Liver (tissue), 9 donors: ENCODE measurements around the gene EVI5. TPM values are rescaled to one million over a fixed set of nuclear protein-coding genes. Genes with fewer than 3 reads are reported as not detected.

Experiments used
- DNase-seq: peaks from one replicate; pipeline ENCODE4 v3.0.0-alpha.2; 2017; ENCODE audit warnings: low spot score
- H3K27ac ChIP-seq, 2 donors: one replicate each; pipeline ENCODE4 v1.7.0; 2013; ENCODE audit warnings: inconsistent platforms in 2 of 2, low read length in 2 of 2, control low read depth in 1 of 2, low read depth in 1 of 2, mild to moderate bottlenecking in 1 of 2
- H3K27me3 ChIP-seq, 4 donors: one replicate each; pipeline versions ENCODE4 v1.6.1 to v1.7.0; 2013; ENCODE audit warnings: low read length in 3 of 4, inconsistent platforms in 1 of 4, mild to moderate bottlenecking in 1 of 4, moderate library complexity in 1 of 4; ENCODE audit not compliant: control insufficient read depth in 4 of 4, insufficient read depth in 4 of 4
- H3K36me3 ChIP-seq, 4 donors: one replicate each; pipeline versions ENCODE4 v1.6.1 to v1.7.0; 2013; ENCODE audit warnings: low read length in 3 of 4, mild to moderate bottlenecking in 3 of 4, low read depth in 1 of 4, moderate library complexity in 1 of 4; ENCODE audit not compliant: control insufficient read depth in 4 of 4, insufficient read depth in 3 of 4
- H3K4me1 ChIP-seq, 4 donors: one replicate each; pipeline versions ENCODE4 v1.6.1 to v1.7.0; 2013; ENCODE audit warnings: low read length in 3 of 4, mild to moderate bottlenecking in 3 of 4, moderate library complexity in 1 of 4; ENCODE audit not compliant: control insufficient read depth in 4 of 4, insufficient read depth in 4 of 4
- H3K4me3 ChIP-seq, 3 donors: one replicate each; pipeline versions ENCODE4 v1.6.1 to v1.7.0; 2013; ENCODE audit warnings: low read length in 3 of 3, control low read depth in 1 of 3, low read depth in 1 of 3, mild to moderate bottlenecking in 1 of 3
- H3K9ac ChIP-seq, 2 donors: one replicate each; pipeline ENCODE4 v1.7.0; 2013; ENCODE audit warnings: low read length in 2 of 2, mild to moderate bottlenecking in 2 of 2, moderate library complexity in 2 of 2, control low read depth in 1 of 2, low read depth in 1 of 2
- H3K9me3 ChIP-seq, 4 donors: one replicate each; pipeline versions ENCODE4 v1.6.1 to v1.7.0; 2013; ENCODE audit warnings: low read length in 3 of 4; ENCODE audit not compliant: control insufficient read depth in 4 of 4
- EGR1 ChIP-seq, 2 donors: IDR thresholded peaks; 2 replicates each; pipeline ENCODE4 v1.6.1; 2016 to 2018; ENCODE audit warnings: antibody characterized with exemption in 2 of 2, low read depth in 2 of 2
- FOXA1 ChIP-seq: IDR thresholded peaks from 2 replicates; pipeline ENCODE4 v1.6.1; 2016; ENCODE audit warnings: antibody characterized with exemption
- FOXA2 ChIP-seq: IDR thresholded peaks from 2 replicates; pipeline ENCODE4 v1.6.1; 2016; ENCODE audit warnings: antibody characterized with exemption
- GABPA ChIP-seq, 2 donors: IDR thresholded peaks in 1 of 2; conservative IDR thresholded peaks in 1 of 2; 2 replicates each; pipeline ENCODE4 v1.6.1; 2016; ENCODE audit warnings: antibody characterized with exemption in 2 of 2, mild to moderate bottlenecking in 1 of 2, moderate library complexity in 1 of 2
- HNF4A ChIP-seq, 2 donors: conservative IDR thresholded peaks; 2 replicates each; pipeline ENCODE4 v1.6.1; 2016; ENCODE audit warnings: antibody characterized with exemption in 2 of 2, mild to moderate bottlenecking in 2 of 2
- HNF4G ChIP-seq: IDR thresholded peaks from 2 replicates; pipeline ENCODE4 v1.6.1; 2016; ENCODE audit warnings: antibody characterized with exemption
- JUND ChIP-seq, 2 donors: IDR thresholded peaks; 2 replicates each; pipeline ENCODE4 v1.6.1; 2016; ENCODE audit warnings: antibody characterized with exemption in 2 of 2
- RXRA ChIP-seq, 2 donors: IDR thresholded peaks; 2 replicates each; pipeline ENCODE4 v1.6.1; 2017 to 2018; ENCODE audit warnings: antibody characterized with exemption in 2 of 2, mild to moderate bottlenecking in 1 of 2
- SP1 ChIP-seq: IDR thresholded peaks from 2 replicates; pipeline ENCODE4 v1.6.1; 2018; ENCODE audit warnings: antibody characterized with exemption, mild to moderate bottlenecking
- TAF1 ChIP-seq: conservative IDR thresholded peaks from 2 replicates; pipeline ENCODE4 v1.6.1; 2016; ENCODE audit warnings: antibody characterized with exemption, mild to moderate bottlenecking
- YY1 ChIP-seq: IDR thresholded peaks from 2 replicates; pipeline ENCODE4 v1.6.1; 2016; ENCODE audit warnings: antibody characterized with exemption, mild to moderate bottlenecking
- WGBS: extraction: QIAGEN DNeasy Blood & Tissue Kit; methylation state at CpG from one replicate; pipeline ENCODE4 v1.1.7; 2013; 5-methylcytosine and 5-hydroxymethylcytosine counted together
- polyA plus RNA-seq, 2 donors: library from polyadenylated mRNA; stranded (reverse) in 1 of 2; unstranded in 1 of 2; fragments of 200-250 nt in 1 of 2; fragments of >200 nt in 1 of 2; fragmentation: Nextera tagmentation in 1 of 2; extraction: Ambion mirVana in 1 of 2; gene quantifications; one replicate each; pipeline versions ENCODE4 v1.2.1 to v1.2.3, GENCODE V29; 2013 to 2015
- total RNA-seq, 2 donors: library from RNA; depleted of rRNA; stranded (reverse); fragments of >200 nt; gene quantifications; one replicate each; pipeline ENCODE4 v1.2.3, GENCODE V29; 2014
- TF ChIP-seq, protein P1 (sequence below): fragments of 150-350 bp; IDR thresholded peaks from 2 replicates; pipeline ENCODE4 v1.5.1; 2017; ENCODE audit warnings: improper control_type of control experiment, low read depth, low read length; ENCODE audit not compliant: missing input control
- TF ChIP-seq, protein P2 (sequence below): IDR thresholded peaks from 2 replicates; pipeline ENCODE4 v1.6.1; 2016; ENCODE audit warnings: antibody characterized with exemption
- TF ChIP-seq, protein P3 (sequence below): IDR thresholded peaks from 2 replicates; pipeline ENCODE4 v1.6.1; 2016; ENCODE audit warnings: antibody characterized with exemption
- TF ChIP-seq, protein P4 (sequence below): IDR thresholded peaks from 2 replicates; pipeline ENCODE4 v1.6.1; 2016; ENCODE audit warnings: antibody characterized with exemption
- donor health status: healthy.
- donor health status: healthy.
- donor health status: healthy.
- donor health status: healthy.
- donor health status: healthy.

Gene EVI5
- total and polyA plus RNA-seq, 4 donors, result 4.0 to 35.9 (median 19.1) TPM

DNA sequence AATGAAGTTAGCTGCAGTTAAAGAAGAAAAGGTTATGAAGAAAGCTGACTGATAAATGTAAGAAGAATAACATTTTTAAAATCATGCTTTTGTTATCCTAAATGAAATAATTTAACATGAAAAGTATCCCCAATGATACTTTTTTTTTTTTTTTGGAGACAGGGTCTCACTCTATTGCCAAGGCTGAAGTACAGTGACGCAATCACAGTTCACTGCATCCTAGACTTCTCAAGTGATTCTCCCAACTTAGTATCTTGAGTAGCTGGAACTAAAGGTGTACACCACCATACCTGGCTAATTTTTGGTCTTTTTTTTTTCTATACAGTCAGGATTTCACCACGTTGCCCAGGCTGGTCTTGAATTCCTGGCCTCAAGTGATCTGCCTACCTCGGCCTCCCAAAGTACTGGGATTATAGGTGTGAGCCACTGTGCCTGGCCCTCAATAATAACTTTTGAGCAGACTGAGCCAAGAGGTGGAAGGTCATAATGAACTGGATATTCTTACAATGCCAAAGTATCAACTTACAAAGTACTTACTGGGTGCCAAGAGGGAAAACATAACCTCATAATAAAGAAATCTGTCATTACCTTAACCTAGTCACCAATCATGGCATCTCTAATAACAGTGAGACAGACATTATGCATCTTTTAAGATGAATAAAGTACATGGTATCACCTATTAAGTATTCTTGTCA lies 94.5 kb downstream of the EVI5 start:
- 97% methylated on average over 3 of the region's 3 CpGs for WGBS
- Histone ChIP-seq H3K9ac (no peak overlapping the region), H3K27ac (no peak overlapping the region), H3K9me3 (no peaks in the 10 kb centered on the region), H3K27me3 (no peaks in the 10 kb centered on the region), H3K4me3 (no peak overlapping the region), H3K4me1 (peaks cover 0 to 2% (median 0%) of the 10 kb centered on the region in 4 donors), H3K36me3 (peaks cover 5 to 63% (median 40%) of the 10 kb centered on the region in 4 donors)
- TF ChIP-seq FOXA2 (no peak), JUND (IDR thresholded peaks at IDR 0.05) (no peak), FOXA1 (no peak), EGR1 (IDR thresholded peaks at IDR 0.05; ENCODE audit: low read depth in 2 of 2) (no peak), GABPA (IDR thresholded peaks at IDR 0.05 in 1 of 2, conservative IDR thresholded peaks at IDR 0.05 in 1 of 2) (no peak), HNF4A (conservative IDR thresholded peaks at IDR 0.05) (no peak), TAF1 (no peak), SP1 (no peak)
- TF ChIP-seq, protein P1, sequence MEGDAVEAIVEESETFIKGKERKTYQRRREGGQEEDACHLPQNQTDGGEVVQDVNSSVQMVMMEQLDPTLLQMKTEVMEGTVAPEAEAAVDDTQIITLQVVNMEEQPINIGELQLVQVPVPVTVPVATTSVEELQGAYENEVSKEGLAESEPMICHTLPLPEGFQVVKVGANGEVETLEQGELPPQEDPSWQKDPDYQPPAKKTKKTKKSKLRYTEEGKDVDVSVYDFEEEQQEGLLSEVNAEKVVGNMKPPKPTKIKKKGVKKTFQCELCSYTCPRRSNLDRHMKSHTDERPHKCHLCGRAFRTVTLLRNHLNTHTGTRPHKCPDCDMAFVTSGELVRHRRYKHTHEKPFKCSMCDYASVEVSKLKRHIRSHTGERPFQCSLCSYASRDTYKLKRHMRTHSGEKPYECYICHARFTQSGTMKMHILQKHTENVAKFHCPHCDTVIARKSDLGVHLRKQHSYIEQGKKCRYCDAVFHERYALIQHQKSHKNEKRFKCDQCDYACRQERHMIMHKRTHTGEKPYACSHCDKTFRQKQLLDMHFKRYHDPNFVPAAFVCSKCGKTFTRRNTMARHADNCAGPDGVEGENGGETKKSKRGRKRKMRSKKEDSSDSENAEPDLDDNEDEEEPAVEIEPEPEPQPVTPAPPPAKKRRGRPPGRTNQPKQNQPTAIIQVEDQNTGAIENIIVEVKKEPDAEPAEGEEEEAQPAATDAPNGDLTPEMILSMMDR, result no peak
- TF ChIP-seq, protein P2, sequence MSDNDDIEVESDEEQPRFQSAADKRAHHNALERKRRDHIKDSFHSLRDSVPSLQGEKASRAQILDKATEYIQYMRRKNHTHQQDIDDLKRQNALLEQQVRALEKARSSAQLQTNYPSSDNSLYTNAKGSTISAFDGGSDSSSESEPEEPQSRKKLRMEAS, result no peak
- no peak for DNase-seq

DNA sequence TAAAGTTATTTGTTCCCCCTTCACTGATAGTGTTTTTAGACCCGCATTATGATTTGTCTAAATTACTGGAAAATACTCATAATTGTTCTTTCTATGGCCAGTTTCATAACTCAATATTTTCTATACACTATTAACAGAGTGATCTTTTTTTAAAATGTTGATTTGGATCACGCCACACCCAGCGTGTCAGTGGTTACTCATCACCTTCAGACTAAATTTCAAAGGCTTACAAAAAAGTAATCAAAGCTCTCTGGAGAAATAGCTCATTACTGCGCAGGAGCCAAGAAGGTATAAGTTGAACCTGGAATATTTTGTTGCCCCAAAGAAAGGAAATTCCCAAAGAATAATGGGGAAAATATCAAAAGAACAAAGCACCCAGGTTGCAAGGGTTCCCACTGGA lies 104.9 kb downstream of the EVI5 start:
- 99% methylated on average over 4 of the region's 4 CpGs for WGBS
- no peaks in the 10 kb centered on the region for H3K27me3 ChIP-seq
- DNase-seq, result no peak
- H3K27ac ChIP-seq, result no peak overlapping the region
- H3K36me3 ChIP-seq, result peaks cover 3 to 37% (median 24%) of the 10 kb centered on the region in 4 donors
- no peaks in the 10 kb centered on the region for H3K4me1 ChIP-seq
- H3K9ac ChIP-seq, result no peak overlapping the region
- H3K4me3 ChIP-seq, result no peak overlapping the region
- no peaks in the 10 kb centered on the region for H3K9me3 ChIP-seq
- no peak for TF ChIP-seq EGR1 (IDR thresholded peaks at IDR 0.05; ENCODE audit: low read depth in 2 of 2)
- TF ChIP-seq, protein P2, result no peak
- TF ChIP-seq HNF4A (conservative IDR thresholded peaks at IDR 0.05), result no peak
- TF ChIP-seq HNF4G, result no peak
- no peak for TF ChIP-seq TAF1
- no peak for TF ChIP-seq YY1
- TF ChIP-seq, protein P3, sequence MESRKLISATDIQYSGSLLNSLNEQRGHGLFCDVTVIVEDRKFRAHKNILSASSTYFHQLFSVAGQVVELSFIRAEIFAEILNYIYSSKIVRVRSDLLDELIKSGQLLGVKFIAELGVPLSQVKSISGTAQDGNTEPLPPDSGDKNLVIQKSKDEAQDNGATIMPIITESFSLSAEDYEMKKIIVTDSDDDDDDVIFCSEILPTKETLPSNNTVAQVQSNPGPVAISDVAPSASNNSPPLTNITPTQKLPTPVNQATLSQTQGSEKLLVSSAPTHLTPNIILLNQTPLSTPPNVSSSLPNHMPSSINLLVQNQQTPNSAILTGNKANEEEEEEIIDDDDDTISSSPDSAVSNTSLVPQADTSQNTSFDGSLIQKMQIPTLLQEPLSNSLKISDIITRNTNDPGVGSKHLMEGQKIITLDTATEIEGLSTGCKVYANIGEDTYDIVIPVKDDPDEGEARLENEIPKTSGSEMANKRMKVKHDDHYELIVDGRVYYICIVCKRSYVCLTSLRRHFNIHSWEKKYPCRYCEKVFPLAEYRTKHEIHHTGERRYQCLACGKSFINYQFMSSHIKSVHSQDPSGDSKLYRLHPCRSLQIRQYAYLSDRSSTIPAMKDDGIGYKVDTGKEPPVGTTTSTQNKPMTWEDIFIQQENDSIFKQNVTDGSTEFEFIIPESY, result no peak
- TF ChIP-seq JUND (IDR thresholded peaks at IDR 0.05), result no peak
- TF ChIP-seq FOXA2, result no peak
- TF ChIP-seq FOXA1, result no peak
- TF ChIP-seq RXRA (IDR thresholded peaks at IDR 0.05), result no peak
- TF ChIP-seq, protein P4, sequence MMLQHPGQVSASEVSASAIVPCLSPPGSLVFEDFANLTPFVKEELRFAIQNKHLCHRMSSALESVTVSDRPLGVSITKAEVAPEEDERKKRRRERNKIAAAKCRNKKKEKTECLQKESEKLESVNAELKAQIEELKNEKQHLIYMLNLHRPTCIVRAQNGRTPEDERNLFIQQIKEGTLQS, result no peak
- TF ChIP-seq GABPA (IDR thresholded peaks at IDR 0.05 in 1 of 2, conservative IDR thresholded peaks at IDR 0.05 in 1 of 2), result no peak
- TF ChIP-seq, protein P1, result no peak
